Adrenal gland (tissue), 12 donors: Measurements from ENCODE around the gene TMEM132C. TPM values are rescaled to one million over a fixed set of nuclear protein-coding genes. Genes with fewer than 3 reads are reported as not detected.

ENCODE experiments used
- DNase-seq, 7 donors: peaks; one replicate each; pipeline ENCODE4 v3.0.0-alpha.2; 2019 to 2020
- H3K27ac ChIP-seq, 5 donors: fragments of 200-600 bp; sonication (generic) in 4 of 5; 1 replicate in 3 of 5; 2 replicates in 2 of 5; pipeline versions ENCODE4 v1.5.1 to v1.8.0; 2016 to 2020; ENCODE audit warnings: mild to moderate bottlenecking in 1 of 5
- H3K27me3 ChIP-seq: fragments of 200-600 bp; 2 replicates; pipeline ENCODE4 v1.8.0; 2021
- H3K36me3 ChIP-seq, 2 donors: fragments of 200-600 bp; replicated peaks in 1 of 2; 1 replicate in 1 of 2; 2 replicates in 1 of 2; pipeline versions ENCODE4 v1.5.1 to v1.8.0; 2018 to 2022
- H3K4me1 ChIP-seq, 2 donors: fragments of 200-600 bp; replicated peaks in 1 of 2; 1 replicate in 1 of 2; 2 replicates in 1 of 2; pipeline versions ENCODE4 v1.5.1 to v1.8.0; 2018 to 2021
- H3K4me3 ChIP-seq, 4 donors: fragments of 200-600 bp; sonication (generic) in 3 of 4; one replicate each; pipeline ENCODE4 v1.5.1; 2016 to 2018
- H3K9me3 ChIP-seq, 3 donors: fragments of 200-600 bp; sonication (generic) in 1 of 3; replicated peaks in 1 of 3; 1 replicate in 2 of 3; 2 replicates in 1 of 3; pipeline versions ENCODE4 v1.5.1 to v1.8.0; 2016 to 2021
- CTCF ChIP-seq, 6 experiments: fragments of 450-650 bp in 4 of 6; fragments of 200-600 bp in 2 of 6; sonication (generic) in 1 of 6; IDR thresholded peaks; 1 replicate in 5 of 6; 2 replicates in 1 of 6; pipeline versions ENCODE4 v1.5.1 to v1.8.0; 2016 to 2021; ENCODE audit warnings: antibody characterized with exemption in 6 of 6, mild to moderate bottlenecking in 2 of 6, moderate library complexity in 1 of 6
- POLR2A ChIP-seq, 2 donors: fragments of 450-650 bp; IDR thresholded peaks; one replicate each; pipeline ENCODE4 v1.6.1; 2017; ENCODE audit warnings: antibody characterized with exemption in 2 of 2, mild to moderate bottlenecking in 2 of 2, moderate library complexity in 1 of 2
- WGBS, 4 donors: extraction: QIAGEN DNeasy Blood & Tissue Kit in 2 of 4; methylation state at CpG; one replicate each; pipeline versions ENCODE4 v1.1.5 to v1.1.7; 2013 to 2017; 5-methylcytosine and 5-hydroxymethylcytosine counted together
- intact Hi-C, 2 donors: fragments of 100-400 bp; cut with DNase I; formaldehyde crosslinking; loops; one replicate each; pipeline versions ENCODE4 v1.14.1 to v1.15.0; 2022 to 2023
- polyA plus RNA-seq, 3 donors: library from polyadenylated mRNA; stranded (reverse); fragments of 200-250 nt in 2 of 3; fragments of 350-450 nt in 1 of 3; fragmentation: Illumina TruSeq in 1 of 3; extraction: RNeasy Lipid Tissue Mini Kit (QIAGEN cat#74804) in 1 of 3; gene quantifications; one replicate each; pipeline ENCODE4 v1.2.3, GENCODE V29; 2013 to 2014
- total RNA-seq, 9 donors: library from RNA; depleted of rRNA in 4 of 9; stranded (reverse); fragments of >200 nt in 4 of 9; fragments of 120-200 nt in 1 of 9; fragmentation: NEBNext Ultra II Directional in 1 of 9; extraction: Animal tissue kit (Norgen Biotek cat#: 25700) in 1 of 9; gene quantifications; one replicate each; pipeline versions ENCODE4 v1.1.0 to v1.2.4, GENCODE V29; 2013 to 2023
- donor health status: healthy with polysubstance abuse.
- donor health status: Bipolar disorder and iron deficiency.
- donor health status: DM: yes; HTN: yes; CAD: no.
- donor health status: DM: no; HTN: no; CAD: no.
- donor health status: DM: no; HTN: no; CAD: no.
- donor health status: DM: yes; HTN: yes; CAD: no.

TMEM132C gene
- total and polyA plus RNA-seq, 12 donors: 1.2 to 4.2 (median 2.5) TPM

- H3K27me3 ChIP-seq: no peaks in the 10 kb centered on the region
- H3K27ac ChIP-seq: no peak overlapping the region
- no peak overlapping the region for H3K4me3 ChIP-seq
- 46 to 55% (median 49%) methylated on average over 12 of the region's 12 CpGs for WGBS, 4 donors
- no peaks in the 10 kb centered on the region for H3K4me1 ChIP-seq
- no peak for DNase-seq
- no peaks in the 10 kb centered on the region for H3K36me3 ChIP-seq
- no peaks in the 10 kb centered on the region for H3K9me3 ChIP-seq
- intact Hi-C loops: no loop called here
- TF ChIP-seq CTCF (IDR thresholded peaks at IDR 0.05) (no peak), POLR2A (IDR thresholded peaks at IDR 0.05) (no peak)
These were observed 177.6 kb downstream of the TMEM132C start for GRCh38 chr12:128444598-128444997.

GRCh38 chr12:128445415-128446127, 178.6 kb downstream of the TMEM132C start:
- TF ChIP-seq CTCF (IDR thresholded peaks at IDR 0.05) (no peak), POLR2A (IDR thresholded peaks at IDR 0.05) (no peak)
- Histone ChIP-seq H3K4me3 (no peak overlapping the region), H3K27ac (no peak overlapping the region), H3K9me3 (no peaks in the 10 kb centered on the region), H3K4me1 (no peaks in the 10 kb centered on the region), H3K36me3 (no peaks in the 10 kb centered on the region), H3K27me3 (no peaks in the 10 kb centered on the region)
- intact Hi-C loops: no loop called here
- 51 to 73% (median 53%) methylated on average over 6 to 13 of the region's 13 CpGs for WGBS, 4 donors
- no peak for DNase-seq

GRCh38 chr12:128449146-128449894, 182.3 kb downstream of the TMEM132C start:
- Histone ChIP-seq H3K9me3 (no peaks in the 10 kb centered on the region), H3K27me3 (no peaks in the 10 kb centered on the region), H3K4me3 (no peak overlapping the region), H3K36me3 (no peaks in the 10 kb centered on the region), H3K4me1 (no peaks in the 10 kb centered on the region), H3K27ac (no peak overlapping the region)
- TF ChIP-seq POLR2A (IDR thresholded peaks at IDR 0.05) (no peak), CTCF (IDR thresholded peaks at IDR 0.05) (no peak)
- intact Hi-C loops: no loop called here
- WGBS, 4 donors: 45 to 60% (median 55%) methylated on average over 7 of the region's 7 CpGs
- no peak for DNase-seq

- Histone ChIP-seq H3K27me3 (no peaks in the 10 kb centered on the region), H3K4me1 (no peaks in the 10 kb centered on the region), H3K4me3 (no peak overlapping the region), H3K36me3 (no peaks in the 10 kb centered on the region), H3K27ac (no peak overlapping the region), H3K9me3 (no peaks in the 10 kb centered on the region)
- TF ChIP-seq POLR2A (IDR thresholded peaks at IDR 0.05) (no peak), CTCF (IDR thresholded peaks at IDR 0.05) (no peak)
- intact Hi-C loops: no loop called here
- DNase-seq: no peak
- 63 to 81% (median 68%) methylated on average over 3 of the region's 3 CpGs for WGBS, 4 donors
These were observed 183.8 kb downstream of the TMEM132C start for GRCh38 chr12:128450810-128451209.
